Transverse colon (tissue), 4 donors: ENCODE results near the gene TMTC2. TPM values are rescaled to one million over a fixed set of nuclear protein-coding genes. Genes with fewer than 3 reads are reported as not detected.

Source experiments
- DNase-seq: peaks from one replicate; pipeline ENCODE4 v3.0.0-alpha.2; 2019
- H3K27ac ChIP-seq, 4 donors: fragments of 200-600 bp; sonication (generic); 2 replicates each; pipeline ENCODE4 v1.5.1; 2016 to 2018; ENCODE audit warnings: inconsistent platforms in 4 of 4
- H3K27me3 ChIP-seq: fragments of 200-600 bp; sonication (generic); 2 replicates; pipeline ENCODE4 v1.5.1; 2017; ENCODE audit warnings: inconsistent platforms
- H3K36me3 ChIP-seq, 4 donors: fragments of 200-600 bp; sonication (generic); 2 replicates each; pipeline ENCODE4 v1.5.1; 2017 to 2019; ENCODE audit warnings: inconsistent platforms in 4 of 4
- H3K4me1 ChIP-seq, 4 donors: fragments of 200-600 bp; sonication (generic); 2 replicates each; pipeline ENCODE4 v1.5.1; 2017 to 2020; ENCODE audit warnings: inconsistent platforms in 4 of 4
- H3K4me3 ChIP-seq, 4 donors: fragments of 200-600 bp; sonication (generic); 1 replicate in 1 of 4; 2 replicates in 3 of 4; pipeline versions ENCODE4 v1.5.1 to v1.6.1; 2017 to 2019; ENCODE audit warnings: inconsistent platforms in 4 of 4
- H3K9me3 ChIP-seq, 2 donors: fragments of 200-600 bp; sonication (generic); 2 replicates each; pipeline ENCODE4 v1.5.1; 2017 to 2019; ENCODE audit warnings: inconsistent platforms in 2 of 2
- CTCF ChIP-seq, 5 experiments: fragments of 200-600 bp in 3 of 5; fragments of 450-650 bp in 2 of 5; sonication (generic) in 3 of 5; IDR thresholded peaks; 1 replicate in 2 of 5; 2 replicates in 3 of 5; pipeline ENCODE4 v1.5.1; 2016 to 2017; ENCODE audit warnings: antibody characterized with exemption in 5 of 5, inconsistent platforms in 3 of 5, mild to moderate bottlenecking in 2 of 5, moderate library complexity in 1 of 5
- EP300 ChIP-seq: sonication (generic); formaldehyde crosslinking; IDR thresholded peaks from one replicate; pipeline ENCODE4 v1.6.1; 2017; ENCODE audit warnings: antibody characterized with exemption, low read depth
- POLR2A ChIP-seq: fragments of 450-650 bp; IDR thresholded peaks from one replicate; pipeline ENCODE4 v1.6.1; 2016; ENCODE audit warnings: antibody characterized with exemption, mild to moderate bottlenecking, moderate library complexity
- POLR2AphosphoS5 ChIP-seq, 3 donors: sonication (generic); formaldehyde crosslinking; IDR thresholded peaks; one replicate each; pipeline ENCODE4 v1.6.1; 2016; ENCODE audit warnings: antibody characterized with exemption in 3 of 3
- WGBS, 2 donors: methylation state at CpG; one replicate each; pipeline ENCODE4 v1.1.5; 2018; ENCODE audit warnings: low coverage in 1 of 2; 5-methylcytosine and 5-hydroxymethylcytosine counted together
- in situ Hi-C, 4 donors: fragments of 200-750 bp; cut with MboI; loops; one replicate each; pipeline versions ENCODE4 v1.15.0 to v1.15.1; 2017; ENCODE audit warnings: low sequenced_read_pairs in 3 of 4, low pct_ligation_motif_present in 1 of 4, low pct_unique_long_range_greater_than_20kb in 1 of 4
- intact Hi-C: fragments of 100-400 bp; cut with DNase I; formaldehyde crosslinking; loops from one replicate; pipeline ENCODE4 v1.15.1; 2023; ENCODE audit warnings: low total_unique reads
- total RNA-seq, 4 donors: library from RNA; depleted of rRNA; stranded (reverse); fragments of >200 nt; gene quantifications; one replicate each; pipeline ENCODE4 v1.1.0, GENCODE V29; 2016

Gene TMTC2
- total RNA-seq, 4 donors from 2014 or later, result 11.3 to 19.8 (median 17.1) TPM

GRCh38 chr12:83136411-83136810, 449.7 kb downstream of the TMTC2 start:
- Histone ChIP-seq H3K27me3 (no peaks in the 10 kb centered on the region), H3K4me1 (no peaks in the 10 kb centered on the region), H3K9me3 (no peaks in the 10 kb centered on the region), H3K4me3 (no peak overlapping the region), H3K36me3 (no peaks in the 10 kb centered on the region), H3K27ac (no peak overlapping the region)
- 95% methylated on average over 1 of the region's 1 CpG; no CpG with 5 or more reads in 1 of the 2 donors for WGBS, 2 donors
- intact Hi-C loops (no loop called here), in situ Hi-C loops (no loop called here)
- no peak for TF ChIP-seq POLR2AphosphoS5 (IDR thresholded peaks at IDR 0.05)
- no peak for TF ChIP-seq EP300
- TF ChIP-seq POLR2A, result no peak
- TF ChIP-seq CTCF (IDR thresholded peaks at IDR 0.05), result no peak
- no peak for DNase-seq

GRCh38 chr12:83140135-83140534, 453.4 kb downstream of the TMTC2 start:
- 93% methylated on average over 18 of the region's 18 CpGs; no CpG with 5 or more reads in 1 of the 2 donors for WGBS, 2 donors
- intact Hi-C loops, result no loop called here
- Histone ChIP-seq H3K27me3 (no peaks in the 10 kb centered on the region), H3K27ac (no peak overlapping the region), H3K4me3 (no peak overlapping the region), H3K36me3 (no peaks in the 10 kb centered on the region), H3K4me1 (no peaks in the 10 kb centered on the region), H3K9me3 (no peaks in the 10 kb centered on the region)
- in situ Hi-C loops, result no loop called here
- no peak for DNase-seq
- no peak for TF ChIP-seq EP300
- TF ChIP-seq POLR2A, result no peak
- TF ChIP-seq CTCF (IDR thresholded peaks at IDR 0.05), result no peak
- TF ChIP-seq POLR2AphosphoS5 (IDR thresholded peaks at IDR 0.05), result no peak

- no peak for DNase-seq
- H3K4me3 ChIP-seq, result no peak overlapping the region
- H3K4me1 ChIP-seq, result no peaks in the 10 kb centered on the region
- H3K27me3 ChIP-seq, result no peaks in the 10 kb centered on the region
- in situ Hi-C loops (no loop called here), intact Hi-C loops (no loop called here)
- no peaks in the 10 kb centered on the region for H3K9me3 ChIP-seq
- no peak for TF ChIP-seq CTCF (IDR thresholded peaks at IDR 0.05)
- no peak for TF ChIP-seq EP300
- TF ChIP-seq POLR2A, result no peak
- TF ChIP-seq POLR2AphosphoS5 (IDR thresholded peaks at IDR 0.05), result no peak
- no peak overlapping the region for H3K27ac ChIP-seq
- no peaks in the 10 kb centered on the region for H3K36me3 ChIP-seq
- 76 to 77% methylated on average over 5 of the region's 5 CpGs for WGBS, 2 donors
Observed at GRCh38 chr12:83141460-83141994, 454.8 kb downstream of the TMTC2 start.

GRCh38 chr12:83142914-83143313, 456.2 kb downstream of the TMTC2 start:
- no peaks in the 10 kb centered on the region for H3K9me3 ChIP-seq
- 89 to 94% methylated on average over 6 of the region's 6 CpGs for WGBS, 2 donors
- no peak for TF ChIP-seq POLR2A
- TF ChIP-seq EP300, result no peak
- no peak for TF ChIP-seq CTCF (IDR thresholded peaks at IDR 0.05)
- TF ChIP-seq POLR2AphosphoS5 (IDR thresholded peaks at IDR 0.05), result no peak
- intact Hi-C loops, result no loop called here
- H3K36me3 ChIP-seq, result no peaks in the 10 kb centered on the region
- no peak overlapping the region for H3K27ac ChIP-seq
- H3K27me3 ChIP-seq, result no peaks in the 10 kb centered on the region
- H3K4me3 ChIP-seq, result no peak overlapping the region
- DNase-seq, result no peak
- no peaks in the 10 kb centered on the region for H3K4me1 ChIP-seq
- in situ Hi-C loops, result no loop called here
